Measurements from ENCODE around the gene AFAP1L1. TPM values are rescaled to one million over a fixed set of nuclear protein-coding genes. Genes with fewer than 3 reads are reported as not detected.

The AFAP1L1 gene
- total RNA-seq, 4 donors from 2014 or later: 48.8 to 99.8 (median 70.3) TPM

GRCh38 chr5:149372932-149373331 is 101.3 kb downstream of the AFAP1L1 start:
- no peak for TF ChIP-seq CTCF (IDR thresholded peaks at IDR 0.05; ENCODE audit: low read depth)

GRCh38 chr5:149374303-149374702 is 102.6 kb downstream of the AFAP1L1 start:
- TF ChIP-seq CTCF (IDR thresholded peaks at IDR 0.05; ENCODE audit: low read depth): no peak

- no peak for TF ChIP-seq CTCF (IDR thresholded peaks at IDR 0.05; ENCODE audit: low read depth)
Observed at GRCh38 chr5:149374801-149375200, 103.1 kb downstream of the AFAP1L1 start.

GRCh38 chr5:149375434-149375833 is 103.8 kb downstream of the AFAP1L1 start:
- TF ChIP-seq CTCF (IDR thresholded peaks at IDR 0.05; ENCODE audit: low read depth): no peak

- no peak for TF ChIP-seq CTCF (IDR thresholded peaks at IDR 0.05; ENCODE audit: low read depth)
Observed at GRCh38 chr5:149376104-149376503, 104.4 kb downstream of the AFAP1L1 start.

GRCh38 chr5:149376711-149377447 is 105.2 kb downstream of the AFAP1L1 start:
- TF ChIP-seq CTCF (IDR thresholded peaks at IDR 0.05; ENCODE audit: low read depth): no peak

- no peak for TF ChIP-seq CTCF (IDR thresholded peaks at IDR 0.05; ENCODE audit: low read depth)
Observed at GRCh38 chr5:149378241-149378820, 106.7 kb downstream of the AFAP1L1 start.

Data from subcutaneous adipose tissue (tissue), 4 donors.